ENCODE results near the gene FLVCR2.

GRCh38 chr14:75628816-75629215 is 50.4 kb downstream of the FLVCR2 start:
- TF ChIP-seq CTCF (IDR thresholded peaks at IDR 0.05), result no peak
- TF ChIP-seq POLR2A (IDR thresholded peaks at IDR 0.05), result no peak
